Mucosa of stomach (tissue), 1 donor: Measurements from ENCODE around the gene KANK2.
A peak's percentile ranks its signal among the peaks of the same experiment; 100 is the strongest.

Experiments
- H3K27me3 ChIP-seq: one replicate; pipeline ENCODE4 v1.7.0; 2013; ENCODE audit warnings: mild to moderate bottlenecking, low read length; ENCODE audit not compliant: control insufficient read depth, insufficient read depth
- H3K36me3 ChIP-seq: one replicate; pipeline ENCODE4 v1.7.0; 2013; ENCODE audit warnings: low read length; ENCODE audit not compliant: control insufficient read depth, insufficient read depth
- H3K4me1 ChIP-seq: one replicate; pipeline ENCODE4 v1.7.0; 2013; ENCODE audit warnings: mild to moderate bottlenecking, low read length; ENCODE audit not compliant: control insufficient read depth, insufficient read depth
- H3K4me3 ChIP-seq: one replicate; pipeline ENCODE4 v1.7.0; 2013; ENCODE audit warnings: low read length
- H3K9ac ChIP-seq: one replicate; pipeline ENCODE4 v1.7.0; 2013; ENCODE audit warnings: mild to moderate bottlenecking, low read length, moderate library complexity
- H3K9me3 ChIP-seq: one replicate; pipeline ENCODE4 v1.7.0; 2013; ENCODE audit warnings: mild to moderate bottlenecking, low read length, moderate library complexity; ENCODE audit not compliant: control insufficient read depth
- donor health status: Pancreatic carcinoma.

Gene KANK2

GRCh38 chr19:11221082-11221598, 23.8 kb upstream of the KANK2 start:
- no peaks in the 10 kb centered on the region for H3K9me3 ChIP-seq
- no peaks in the 10 kb centered on the region for H3K4me1 ChIP-seq
- peaks cover 16% of the 10 kb centered on the region for H3K36me3 ChIP-seq
- no peak overlapping the region for H3K9ac ChIP-seq
- no peak overlapping the region for H3K4me3 ChIP-seq
- H3K27me3 ChIP-seq, result no peaks in the 10 kb centered on the region

DNA sequence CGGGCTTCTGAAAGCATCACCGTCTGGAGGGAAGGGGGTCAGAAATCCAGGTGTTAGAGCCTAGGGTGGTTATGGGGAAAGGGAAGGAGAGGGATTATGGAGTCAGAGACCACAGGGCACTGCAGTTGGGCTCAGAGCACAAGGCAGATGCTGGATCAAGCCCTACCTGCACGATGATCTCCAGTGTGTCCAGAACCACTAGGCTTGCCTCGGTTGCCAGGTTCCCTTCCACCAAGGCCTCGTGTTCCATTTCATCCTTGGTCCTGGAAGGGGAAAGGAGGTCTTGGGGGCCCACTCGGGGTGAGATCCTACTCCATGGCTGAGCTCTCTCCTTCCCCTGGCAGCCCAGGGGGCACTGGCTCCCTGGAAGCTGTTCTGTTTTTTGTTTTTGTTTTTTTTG, 17.0 kb upstream of the KANK2 start:
- no peak overlapping the region for H3K9ac ChIP-seq
- H3K4me3 ChIP-seq, result no peak overlapping the region
- H3K4me1 ChIP-seq, result no peaks in the 10 kb centered on the region
- peaks cover 10% of the 10 kb centered on the region for H3K36me3 ChIP-seq
- H3K9me3 ChIP-seq, result no peaks in the 10 kb centered on the region
- H3K27me3 ChIP-seq, result no peaks in the 10 kb centered on the region

DNA sequence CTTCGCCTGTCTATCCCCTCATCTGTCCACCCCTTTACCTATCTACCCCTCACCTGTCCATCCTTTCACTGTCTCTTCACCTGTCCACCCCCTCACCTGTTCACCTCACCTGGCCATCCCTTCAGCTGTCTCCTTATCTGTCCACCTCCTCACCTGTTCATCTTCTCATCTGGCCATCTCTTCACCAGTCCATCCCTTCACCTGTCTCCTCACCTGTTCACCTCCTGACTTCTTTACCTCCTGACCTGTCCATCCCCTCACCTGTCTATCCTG, 13.2 kb upstream of the KANK2 start:
- no peak overlapping the region for H3K9ac ChIP-seq
- no peaks in the 10 kb centered on the region for H3K4me1 ChIP-seq
- H3K4me3 ChIP-seq, result no peak overlapping the region
- H3K36me3 ChIP-seq, result peaks cover 6% of the 10 kb centered on the region
- H3K27me3 ChIP-seq, result no peaks in the 10 kb centered on the region
- H3K9me3 ChIP-seq, result no peaks in the 10 kb centered on the region

- no peaks in the 10 kb centered on the region for H3K27me3 ChIP-seq
- no peaks in the 10 kb centered on the region for H3K9me3 ChIP-seq
- peaks cover 6% of the 10 kb centered on the region for H3K36me3 ChIP-seq
- no peak overlapping the region for H3K9ac ChIP-seq
- no peaks in the 10 kb centered on the region for H3K4me1 ChIP-seq
- no peak overlapping the region for H3K4me3 ChIP-seq
Observed at GRCh38 chr19:11209839-11210655, 12.7 kb upstream of the KANK2 start.

DNA sequence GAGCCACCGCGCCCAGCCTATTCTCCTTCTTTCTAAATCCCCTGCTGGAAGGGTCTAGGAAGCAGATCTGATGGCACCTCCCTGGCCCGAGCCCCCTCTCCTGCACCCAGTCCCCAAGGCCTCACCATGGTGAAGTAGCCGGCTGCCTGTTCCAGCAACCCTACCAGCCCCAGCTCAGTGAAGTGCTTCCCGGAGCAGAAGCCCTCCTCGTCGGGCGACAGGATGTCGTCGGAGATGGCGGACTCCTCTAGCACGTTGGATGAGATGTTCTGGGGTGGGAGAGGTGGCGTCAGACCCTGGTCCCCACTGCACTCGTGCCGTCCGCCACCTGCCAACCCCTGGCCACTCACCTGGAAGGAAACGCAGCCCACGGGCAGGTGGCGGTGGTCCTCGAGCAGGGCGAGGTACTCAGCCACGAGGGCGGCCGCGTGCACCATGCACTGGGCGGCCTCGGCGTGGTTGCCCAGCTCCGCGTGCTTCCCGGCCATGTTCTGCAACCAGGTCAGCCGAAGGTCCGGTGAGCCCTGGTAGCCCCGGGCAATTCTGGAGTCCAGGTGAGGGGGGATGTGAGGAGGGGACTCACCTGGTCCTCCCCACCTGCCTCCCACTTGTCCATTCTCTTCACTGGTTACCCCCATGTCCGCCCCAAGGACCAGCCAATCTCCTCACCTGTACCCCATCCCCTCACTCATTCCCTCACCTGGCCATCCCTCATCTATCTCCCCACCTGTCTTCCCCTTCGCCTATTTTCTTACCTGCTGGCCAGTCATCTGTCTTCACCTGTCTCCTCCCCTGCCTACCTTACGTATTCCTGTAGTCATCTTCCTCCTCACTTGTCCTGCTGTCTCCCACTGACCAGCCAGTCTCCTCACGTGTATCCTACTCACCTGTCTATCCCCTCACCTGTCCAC, 11.5 kb upstream of the KANK2 start:
- Histone ChIP-seq H3K9me3 (no peaks in the 10 kb centered on the region), H3K4me3 (no peak overlapping the region), H3K4me1 (no peaks in the 10 kb centered on the region), H3K27me3 (no peaks in the 10 kb centered on the region), H3K36me3 (no peaks in the 10 kb centered on the region), H3K9ac (no peak overlapping the region)

DNA sequence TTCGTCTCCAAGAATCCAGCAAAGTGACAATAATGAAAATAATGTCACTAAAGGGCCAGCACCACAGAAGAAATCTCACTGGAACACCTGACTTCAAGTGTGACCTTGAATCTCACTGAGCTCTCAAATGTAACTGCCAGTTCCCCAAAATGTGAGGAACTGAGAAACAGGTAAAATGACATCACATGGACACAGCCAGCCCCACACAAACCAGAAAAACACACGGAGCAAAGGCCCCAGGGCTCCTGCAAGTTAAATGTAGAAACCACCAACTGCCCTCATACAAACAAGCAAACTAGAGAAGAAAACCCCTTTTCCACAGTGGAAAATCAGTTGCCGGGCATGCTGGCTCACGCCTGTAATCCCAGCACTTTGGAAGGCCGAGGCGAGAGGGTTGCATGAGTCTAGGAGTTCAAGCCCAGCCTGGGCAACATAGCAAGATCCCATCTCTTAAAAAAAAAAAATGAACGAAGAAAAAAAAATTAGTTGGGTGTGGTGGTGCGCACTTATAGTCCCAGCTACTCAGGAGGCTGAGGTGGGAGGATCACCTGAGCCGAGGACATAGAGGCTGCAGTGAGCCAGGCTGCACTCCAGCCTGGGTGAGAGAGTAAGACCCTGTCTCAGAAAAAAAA, 8.7 kb upstream of the KANK2 start:
- Histone ChIP-seq H3K27me3 (no peaks in the 10 kb centered on the region), H3K4me3 (no peak overlapping the region), H3K4me1 (peaks cover 10% of the 10 kb centered on the region), H3K9me3 (no peaks in the 10 kb centered on the region), H3K9ac (no peak overlapping the region), H3K36me3 (no peaks in the 10 kb centered on the region)

DNA sequence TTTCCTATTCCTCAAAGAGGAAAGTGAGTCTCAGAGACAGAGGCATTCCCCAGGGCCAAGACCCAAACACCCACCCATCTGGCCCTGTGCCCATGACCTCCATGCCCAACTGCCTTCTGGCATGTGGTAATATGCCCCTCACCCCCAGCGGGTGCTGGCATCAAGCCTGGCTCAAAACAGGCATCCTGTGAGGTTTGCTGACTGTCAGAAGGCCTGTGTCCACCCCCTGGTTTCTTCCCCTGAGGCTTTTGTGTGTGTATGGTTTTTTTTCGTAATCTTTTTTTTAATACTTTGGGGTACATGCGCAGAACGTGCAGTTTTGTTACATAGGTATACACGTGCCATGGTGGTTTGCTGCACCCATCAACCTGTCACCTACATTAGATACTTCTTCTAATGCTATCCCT, 7.6 kb upstream of the KANK2 start:
- Histone ChIP-seq H3K4me1 (peaks cover 10% of the 10 kb centered on the region), H3K9me3 (no peaks in the 10 kb centered on the region), H3K9ac (no peak overlapping the region), H3K4me3 (no peak overlapping the region), H3K36me3 (no peaks in the 10 kb centered on the region), H3K27me3 (no peaks in the 10 kb centered on the region)

DNA sequence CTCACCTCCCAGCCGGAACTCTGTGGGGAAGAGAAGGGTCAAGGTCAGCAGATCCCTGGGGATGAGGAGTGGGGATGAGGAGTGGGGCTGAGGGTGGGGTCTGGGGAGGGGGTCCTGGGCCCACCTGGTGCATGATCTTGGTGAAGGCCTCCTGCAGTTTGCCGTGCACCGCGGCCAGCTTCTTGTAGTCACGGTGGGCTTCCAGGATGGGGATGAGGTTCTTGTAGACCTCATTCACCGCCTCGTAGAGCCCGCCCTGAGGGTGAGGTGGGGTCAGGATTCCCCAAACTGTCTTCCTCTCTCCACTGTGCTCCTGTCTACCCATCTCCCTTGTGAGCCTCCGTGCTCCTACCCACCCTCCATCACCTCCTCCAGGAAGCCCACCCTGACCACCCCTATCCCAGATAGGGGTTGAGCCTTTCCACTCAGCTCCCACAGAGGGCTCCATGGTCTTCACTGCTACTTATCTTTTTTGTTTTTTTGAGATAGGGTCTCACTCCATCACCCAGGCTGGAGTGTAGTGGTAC, 6.8 kb upstream of the KANK2 start:
- peak overlapping the region; percentile 41 for H3K9ac ChIP-seq
- H3K27me3 ChIP-seq, result no peaks in the 10 kb centered on the region
- H3K36me3 ChIP-seq, result no peaks in the 10 kb centered on the region
- no peaks in the 10 kb centered on the region for H3K9me3 ChIP-seq
- H3K4me3 ChIP-seq, result no peak overlapping the region
- peaks cover 10% of the 10 kb centered on the region for H3K4me1 ChIP-seq

DNA sequence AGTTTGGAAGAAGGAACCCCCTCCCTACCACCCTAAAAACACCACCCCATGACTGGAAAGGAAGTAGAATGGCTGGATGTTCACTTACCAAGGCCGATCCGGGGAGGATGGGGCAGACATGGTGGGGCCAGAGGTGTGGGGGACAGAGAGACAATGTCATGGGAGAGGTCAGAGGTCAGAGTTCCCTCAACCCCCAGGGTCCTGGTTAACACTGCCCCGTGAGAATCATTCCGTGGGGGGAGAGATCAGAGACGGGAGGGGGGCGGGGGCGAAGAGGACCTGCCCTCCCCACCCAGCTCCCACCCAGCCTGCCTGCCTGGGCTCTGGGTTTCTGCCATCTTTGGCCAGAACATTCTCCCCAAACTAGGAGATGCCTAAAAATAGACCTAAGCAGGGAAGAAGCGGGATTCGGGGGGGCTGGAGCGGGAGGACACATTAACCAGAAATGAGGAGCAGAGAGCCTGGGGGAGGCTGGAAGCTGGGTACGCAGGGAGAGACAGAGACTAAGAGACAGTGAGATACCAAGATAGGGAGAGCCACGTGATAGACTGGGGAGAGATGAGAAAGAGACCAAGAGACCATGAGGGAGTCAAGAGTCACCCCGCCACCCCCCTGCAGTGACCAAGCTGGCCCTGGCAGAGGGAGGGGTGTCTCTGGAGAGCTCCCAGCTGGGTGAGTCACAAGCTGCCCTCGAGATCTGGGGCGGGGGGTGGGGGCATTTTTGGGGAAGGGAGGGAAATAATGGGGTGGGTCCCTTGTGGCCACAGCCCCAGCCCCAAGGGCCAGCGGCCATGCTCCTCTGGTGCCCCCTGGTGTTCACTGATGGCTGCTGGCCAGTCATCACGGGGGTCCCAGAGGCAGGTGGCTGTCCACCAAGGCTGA, 6.1 kb upstream of the KANK2 start:
- H3K9ac ChIP-seq, result peak overlapping the region; percentile 41
- no peaks in the 10 kb centered on the region for H3K27me3 ChIP-seq
- H3K36me3 ChIP-seq, result no peaks in the 10 kb centered on the region
- H3K4me1 ChIP-seq, result peaks cover 10% of the 10 kb centered on the region
- H3K9me3 ChIP-seq, result no peaks in the 10 kb centered on the region
- H3K4me3 ChIP-seq, result no peak overlapping the region

GRCh38 chr19:11202488-11203193, 5.3 kb upstream of the KANK2 start:
- Histone ChIP-seq H3K36me3 (no peaks in the 10 kb centered on the region), H3K27me3 (no peaks in the 10 kb centered on the region), H3K4me3 (no peak overlapping the region), H3K9ac (peak overlapping the region; percentile 41), H3K9me3 (no peaks in the 10 kb centered on the region), H3K4me1 (peaks cover 16% of the 10 kb centered on the region)

- H3K9ac ChIP-seq, result no peak overlapping the region
- no peaks in the 10 kb centered on the region for H3K27me3 ChIP-seq
- H3K9me3 ChIP-seq, result no peaks in the 10 kb centered on the region
- H3K4me1 ChIP-seq, result peaks cover 18% of the 10 kb centered on the region
- no peak overlapping the region for H3K4me3 ChIP-seq
- no peaks in the 10 kb centered on the region for H3K36me3 ChIP-seq
Observed at GRCh38 chr19:11201791-11202190, 4.4 kb upstream of the KANK2 start.
